Measurements from ENCODE around the gene HNF1A. TPM values are rescaled to one million over a fixed set of nuclear protein-coding genes. Genes with fewer than 3 reads are reported as not detected.

Gene HNF1A
- total and polyA plus RNA-seq, 2 of the 13 experiments (the other 11 are each of a cell fraction or from before 2014, with no cell fraction given), result 13.4 to 34.7 TPM

- TF ChIP-seq SRSF4 (IDR thresholded peaks at IDR 0.05; ENCODE audit: low read depth, low read length, poor library complexity, severe bottlenecking) (no peak), ZNF230 (CRISPR knock-in tag; IDR thresholded peaks at IDR 0.05) (peak; percentile 82; the same call in 1 of the 2 replicates), ZSCAN30 (CRISPR knock-in tag; IDR thresholded peaks at IDR 0.05) (no peak; the same call in 1 of the 2 replicates), ZBTB34 (CRISPR knock-in tag; IDR thresholded peaks at IDR 0.05) (no peak), NFE2L1 (CRISPR knock-in tag; IDR thresholded peaks at IDR 0.05; ENCODE audit: borderline replicate concordance) (no peak), ZNF597 (CRISPR knock-in tag; IDR thresholded peaks at IDR 0.05) (no peak), ZNF687 (CRISPR knock-in tag; IDR thresholded peaks at IDR 0.05) (peak; percentile 87), SNAI1 (CRISPR knock-in tag; IDR thresholded peaks at IDR 0.05; ENCODE audit: borderline replicate concordance) (no peak), ZSCAN21 (CRISPR knock-in tag; IDR thresholded peaks at IDR 0.05; ENCODE audit: borderline replicate concordance) (0 out of 2 replicates have a peak, but pooled peaks have one; percentile 34), ZNF225 (CRISPR knock-in tag; IDR thresholded peaks at IDR 0.05) (peak; percentile 79; the same call in 1 of the 2 replicates), ZNF101 (CRISPR knock-in tag; IDR thresholded peaks at IDR 0.05; ENCODE audit: borderline replicate concordance, low read depth) (0 out of 2 replicates have a peak, but pooled peaks have one; percentile 78), TBP (CRISPR knock-in tag; IDR thresholded peaks at IDR 0.05) (no peak), NFATC3 (CRISPR knock-in tag; IDR thresholded peaks at IDR 0.05) (no peak), ZBED4 (CRISPR knock-in tag; IDR thresholded peaks at IDR 0.05; ENCODE audit: borderline replicate concordance) (peak; percentile 30; the same call in 1 of the 2 replicates)
Observed at GRCh38 chr12:120979862-120980696, 1.7 kb downstream of the HNF1A start (continued).

Data from HepG2 (cell line).